Measurements from ENCODE around the gene SLIT3. TPM values are rescaled to one million over a fixed set of nuclear protein-coding genes. Genes with fewer than 3 reads are reported as not detected.

Gene SLIT3
- total RNA-seq, 1 experiment from 2014 or later: 0.44 TPM

DNA sequence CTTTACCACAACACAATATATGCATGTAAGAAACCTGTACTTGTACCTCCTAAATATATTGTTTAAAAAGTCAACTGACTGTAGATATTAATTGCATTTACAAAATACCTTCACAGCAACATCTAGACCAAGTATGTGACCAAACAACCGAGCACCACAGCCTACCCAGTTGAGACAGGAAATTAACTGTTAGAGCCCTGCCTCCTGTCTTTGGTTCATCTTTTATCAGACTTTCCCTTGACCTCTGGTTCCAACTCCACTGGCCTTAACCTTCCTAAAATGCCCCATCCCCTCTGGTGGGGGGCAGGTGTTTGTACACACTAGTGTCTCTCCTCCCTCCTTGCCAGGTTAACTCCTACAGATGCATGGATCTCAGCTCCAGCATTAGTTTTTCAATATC, 566.8 kb downstream of the SLIT3 start:
- H3K4me2 ChIP-seq (ENCODE audit: low read length): no peak overlapping the region
- intact Hi-C loops (cut with micrococcal nuclease): no loop called here
- ChIA-PET POLR2A (ENCODE audit: unreplicated experiment) (no interaction called here), CTCF (no interaction called here)
- no peaks in the 10 kb centered on the region for H3K36me3 ChIP-seq (ENCODE audit: low read depth, low read length)
- H4K20me1 ChIP-seq (ENCODE audit: low read length): no peaks in the 10 kb centered on the region
- H3K4me1 ChIP-seq (ENCODE audit: insufficient read depth, low read length): no peaks in the 10 kb centered on the region
- H2AFZ ChIP-seq (ENCODE audit: low read length): no peak overlapping the region
- no peak overlapping the region for H3K9ac ChIP-seq (ENCODE audit: low read length)
- DNase-seq (no peak), ATAC-seq (no peak)
- TF ChIP-seq, protein P1, sequence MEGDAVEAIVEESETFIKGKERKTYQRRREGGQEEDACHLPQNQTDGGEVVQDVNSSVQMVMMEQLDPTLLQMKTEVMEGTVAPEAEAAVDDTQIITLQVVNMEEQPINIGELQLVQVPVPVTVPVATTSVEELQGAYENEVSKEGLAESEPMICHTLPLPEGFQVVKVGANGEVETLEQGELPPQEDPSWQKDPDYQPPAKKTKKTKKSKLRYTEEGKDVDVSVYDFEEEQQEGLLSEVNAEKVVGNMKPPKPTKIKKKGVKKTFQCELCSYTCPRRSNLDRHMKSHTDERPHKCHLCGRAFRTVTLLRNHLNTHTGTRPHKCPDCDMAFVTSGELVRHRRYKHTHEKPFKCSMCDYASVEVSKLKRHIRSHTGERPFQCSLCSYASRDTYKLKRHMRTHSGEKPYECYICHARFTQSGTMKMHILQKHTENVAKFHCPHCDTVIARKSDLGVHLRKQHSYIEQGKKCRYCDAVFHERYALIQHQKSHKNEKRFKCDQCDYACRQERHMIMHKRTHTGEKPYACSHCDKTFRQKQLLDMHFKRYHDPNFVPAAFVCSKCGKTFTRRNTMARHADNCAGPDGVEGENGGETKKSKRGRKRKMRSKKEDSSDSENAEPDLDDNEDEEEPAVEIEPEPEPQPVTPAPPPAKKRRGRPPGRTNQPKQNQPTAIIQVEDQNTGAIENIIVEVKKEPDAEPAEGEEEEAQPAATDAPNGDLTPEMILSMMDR (conservative IDR thresholded peaks at IDR 0.05; ENCODE audit: low read depth, low read length): no peak
- TF ChIP-seq EZH2phosphoT487 (IDR thresholded peaks at IDR 0.05; ENCODE audit: borderline replicate concordance, low read length) (no peak), EZH2 (IDR thresholded peaks at IDR 0.05; ENCODE audit: low read length, unreplicated experiment) (no peak)
- peaks cover 20% of the 10 kb centered on the region for H3K27me3 ChIP-seq (ENCODE audit: low read length)
- H3K27ac ChIP-seq (ENCODE audit: low read length): no peak overlapping the region
- H3K9me2 ChIP-seq (replicated peaks; ENCODE audit: low read length): no peaks in the 10 kb centered on the region
- no peak overlapping the region for H3K4me3 ChIP-seq (ENCODE audit: low read length)
- no peaks in the 10 kb centered on the region for H3F3A ChIP-seq (ENCODE audit: low read length, unreplicated experiment)
- H3K9me3 ChIP-seq (ENCODE audit: low read length): no peaks in the 10 kb centered on the region
- H3K79me2 ChIP-seq (ENCODE audit: low read length): no peaks in the 10 kb centered on the region
- no TSS peak for BruUV-seq (replicated peaks)

DNA sequence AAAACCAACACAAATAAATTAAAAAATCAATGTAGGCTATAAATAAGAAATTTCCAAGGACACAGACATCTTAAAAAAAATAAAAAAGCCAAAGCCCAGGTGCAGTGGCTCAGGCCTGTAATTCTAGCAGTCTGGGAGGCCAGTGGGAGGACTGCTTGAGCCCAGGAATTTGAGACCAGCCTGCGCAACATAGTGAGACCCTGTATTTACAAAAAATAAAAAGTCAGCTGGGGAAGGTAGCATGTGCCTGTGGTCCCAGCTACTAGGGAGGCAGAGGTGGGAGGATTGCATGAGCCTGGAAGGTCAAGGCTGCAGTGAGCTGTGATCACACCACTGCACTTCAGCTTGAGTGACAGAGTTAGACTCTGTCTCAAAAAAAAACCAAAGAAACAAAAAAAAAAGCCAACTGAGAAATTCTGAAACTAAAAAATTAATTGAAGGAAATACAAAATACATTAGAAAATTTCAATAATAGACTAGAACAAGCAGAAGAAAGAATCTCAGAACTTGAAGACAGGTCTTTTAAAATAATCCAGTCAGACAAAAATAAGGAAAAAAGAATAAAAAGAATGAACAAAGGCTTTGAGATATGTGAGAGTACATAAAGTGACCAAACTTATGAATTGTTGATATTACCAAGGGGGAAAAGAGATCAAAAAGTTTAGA, 572.3 kb downstream of the SLIT3 start:
- Histone ChIP-seq H3K9me2 (replicated peaks; ENCODE audit: low read length) (no peaks in the 10 kb centered on the region), H3K9ac (ENCODE audit: low read length) (no peak overlapping the region), H3K4me1 (ENCODE audit: insufficient read depth, low read length) (no peaks in the 10 kb centered on the region), H3K27me3 (ENCODE audit: low read length) (peaks cover 7% of the 10 kb centered on the region; the same call in 1 of the 2 replicates), H3K4me3 (ENCODE audit: low read length) (no peak overlapping the region), H4K20me1 (ENCODE audit: low read length) (no peaks in the 10 kb centered on the region), H3K36me3 (ENCODE audit: low read depth, low read length) (no peaks in the 10 kb centered on the region), H3K9me3 (ENCODE audit: low read length) (no peaks in the 10 kb centered on the region), H3K27ac (ENCODE audit: low read length) (no peak overlapping the region), H2AFZ (ENCODE audit: low read length) (no peak overlapping the region), H3K4me2 (ENCODE audit: low read length) (no peak overlapping the region), H3K79me2 (ENCODE audit: low read length) (no peaks in the 10 kb centered on the region), H3F3A (ENCODE audit: low read length, unreplicated experiment) (no peaks in the 10 kb centered on the region)
- no TSS peak for BruUV-seq (replicated peaks)
- TF ChIP-seq EZH2phosphoT487 (IDR thresholded peaks at IDR 0.05; ENCODE audit: borderline replicate concordance, low read length) (no peak), EZH2 (IDR thresholded peaks at IDR 0.05; ENCODE audit: low read length, unreplicated experiment) (no peak)
- TF ChIP-seq, protein P1 (conservative IDR thresholded peaks at IDR 0.05; ENCODE audit: low read depth, low read length): no peak
- ChIA-PET POLR2A (ENCODE audit: unreplicated experiment) (no interaction called here), CTCF (no interaction called here)
- ATAC-seq: no peak
- intact Hi-C loops (cut with micrococcal nuclease): no loop called here
- DNase-seq: no peak

DNA sequence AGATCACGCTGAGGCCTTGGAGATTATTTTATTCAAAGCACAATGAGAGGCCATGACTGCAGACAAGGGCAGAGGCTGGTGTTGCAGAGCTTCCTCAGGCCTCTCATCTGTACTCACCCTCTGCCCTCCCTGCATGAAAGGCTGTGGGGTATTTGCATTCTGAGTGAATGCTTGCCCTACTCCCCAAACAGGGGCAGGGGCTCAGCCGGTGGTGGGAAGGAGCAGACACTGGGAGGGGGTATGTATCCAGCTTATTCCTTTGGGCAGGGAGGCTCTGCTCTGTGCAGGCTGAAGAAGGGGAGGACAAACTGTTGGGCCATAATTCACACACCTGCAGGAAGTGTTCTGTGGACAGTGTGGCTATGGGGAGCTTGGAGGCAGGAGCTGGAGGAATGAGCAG, 573.4 kb downstream of the SLIT3 start:
- no peaks in the 10 kb centered on the region for H3K9me3 ChIP-seq (ENCODE audit: low read length)
- intact Hi-C loops (cut with micrococcal nuclease): no loop called here
- H4K20me1 ChIP-seq (ENCODE audit: low read length): no peaks in the 10 kb centered on the region
- ChIA-PET POLR2A (ENCODE audit: unreplicated experiment) (no interaction called here), CTCF (interaction anchor here (0.7 kb wide), 1 partner anchor 18 kb away, joined by 3 read pairs; no protein-coding TSS in a partner anchor)
- no peak overlapping the region for H3K4me2 ChIP-seq (ENCODE audit: low read length)
- H3K79me2 ChIP-seq (ENCODE audit: low read length): no peaks in the 10 kb centered on the region
- H3K27ac ChIP-seq (ENCODE audit: low read length): no peak overlapping the region
- H3K4me3 ChIP-seq (ENCODE audit: low read length): no peak overlapping the region
- no peaks in the 10 kb centered on the region for H3F3A ChIP-seq (ENCODE audit: low read length, unreplicated experiment)
- no peaks in the 10 kb centered on the region for H3K36me3 ChIP-seq (ENCODE audit: low read depth, low read length)
- H3K9ac ChIP-seq (ENCODE audit: low read length): no peak overlapping the region
- no peaks in the 10 kb centered on the region for H3K9me2 ChIP-seq (replicated peaks; ENCODE audit: low read length)
- TF ChIP-seq EZH2 (IDR thresholded peaks at IDR 0.05; ENCODE audit: low read length, unreplicated experiment) (no peak), EZH2phosphoT487 (IDR thresholded peaks at IDR 0.05; ENCODE audit: borderline replicate concordance, low read length) (no peak)
- TF ChIP-seq, protein P1 (conservative IDR thresholded peaks at IDR 0.05; ENCODE audit: low read depth, low read length): no peak
- no peak for ATAC-seq
- BruUV-seq (replicated peaks): no TSS peak
- no peaks in the 10 kb centered on the region for H3K4me1 ChIP-seq (ENCODE audit: insufficient read depth, low read length)
- peaks cover 7% of the 10 kb centered on the region; the same call in 1 of the 2 replicates for H3K27me3 ChIP-seq (ENCODE audit: low read length)
- H2AFZ ChIP-seq (ENCODE audit: low read length): no peak overlapping the region
- no peak for DNase-seq

Measured in PC-3 (cell line).